ENCODE measurements around the gene ARID1B.

- TF ChIP-seq CTCF (IDR thresholded peaks at IDR 0.05) (no peak), EZH2 (IDR thresholded peaks at IDR 0.05; ENCODE audit: borderline replicate concordance, insufficient read depth, low read depth, low read length, poor library complexity, severe bottlenecking) (no peak)
Observed at GRCh38 chr6:157203764-157204163, 426.6 kb downstream of the ARID1B start.
